Breast epithelium (tissue), 3 donors: ENCODE results near the gene TXNDC2.

ENCODE experiments used
- POLR2A ChIP-seq: fragments of 450-650 bp; IDR thresholded peaks from one replicate; pipeline ENCODE4 v1.6.1; 2016; ENCODE audit warnings: antibody characterized with exemption, mild to moderate bottlenecking, moderate library complexity
- POLR2AphosphoS5 ChIP-seq, 3 donors: sonication (generic); formaldehyde crosslinking; IDR thresholded peaks; one replicate each; pipeline ENCODE4 v1.6.1; 2017; ENCODE audit warnings: antibody characterized with exemption in 3 of 3
- TF ChIP-seq, protein P1 (sequence below), 3 donors: fragments of 450-650 bp; IDR thresholded peaks; one replicate each; pipeline ENCODE4 v1.5.1; 2016 to 2017; ENCODE audit warnings: antibody characterized with exemption in 3 of 3, mild to moderate bottlenecking in 3 of 3, moderate library complexity in 3 of 3

DNA sequence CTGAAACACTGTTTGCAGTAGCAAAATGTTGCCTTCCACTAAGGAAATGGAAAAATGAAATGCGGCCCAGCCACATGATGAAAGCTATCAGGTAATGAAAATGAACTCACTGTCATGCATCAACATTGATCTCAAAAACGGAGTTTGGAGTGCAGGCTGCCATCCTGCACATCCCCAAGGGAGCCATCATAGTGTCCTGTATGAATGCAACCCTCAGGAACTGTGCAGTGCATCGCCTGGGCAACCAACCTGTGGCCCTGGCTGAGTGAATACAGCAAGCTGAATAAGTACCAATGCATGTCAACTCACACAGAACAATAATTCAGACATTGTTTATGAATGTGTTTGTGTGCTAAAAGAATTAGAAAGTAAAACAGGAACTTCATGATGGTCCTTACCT, 23.1 kb upstream of the TXNDC2 start:
- TF ChIP-seq, protein P1, sequence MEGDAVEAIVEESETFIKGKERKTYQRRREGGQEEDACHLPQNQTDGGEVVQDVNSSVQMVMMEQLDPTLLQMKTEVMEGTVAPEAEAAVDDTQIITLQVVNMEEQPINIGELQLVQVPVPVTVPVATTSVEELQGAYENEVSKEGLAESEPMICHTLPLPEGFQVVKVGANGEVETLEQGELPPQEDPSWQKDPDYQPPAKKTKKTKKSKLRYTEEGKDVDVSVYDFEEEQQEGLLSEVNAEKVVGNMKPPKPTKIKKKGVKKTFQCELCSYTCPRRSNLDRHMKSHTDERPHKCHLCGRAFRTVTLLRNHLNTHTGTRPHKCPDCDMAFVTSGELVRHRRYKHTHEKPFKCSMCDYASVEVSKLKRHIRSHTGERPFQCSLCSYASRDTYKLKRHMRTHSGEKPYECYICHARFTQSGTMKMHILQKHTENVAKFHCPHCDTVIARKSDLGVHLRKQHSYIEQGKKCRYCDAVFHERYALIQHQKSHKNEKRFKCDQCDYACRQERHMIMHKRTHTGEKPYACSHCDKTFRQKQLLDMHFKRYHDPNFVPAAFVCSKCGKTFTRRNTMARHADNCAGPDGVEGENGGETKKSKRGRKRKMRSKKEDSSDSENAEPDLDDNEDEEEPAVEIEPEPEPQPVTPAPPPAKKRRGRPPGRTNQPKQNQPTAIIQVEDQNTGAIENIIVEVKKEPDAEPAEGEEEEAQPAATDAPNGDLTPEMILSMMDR (IDR thresholded peaks at IDR 0.05): no peak
- TF ChIP-seq POLR2AphosphoS5 (IDR thresholded peaks at IDR 0.05) (no peak), POLR2A (no peak)
